ENCODE measurements around the gene PCDHB7. TPM values are rescaled to one million over a fixed set of nuclear protein-coding genes. Genes with fewer than 3 reads are reported as not detected.
"Not testable (repeated sequence)": the region's sequence is repeated elsewhere in the genome, so short reads cannot be mapped to it uniquely, and the experiment has no call there.

Gene PCDHB7
- total and polyA plus RNA-seq, 2 experiments from 2014 or later = 0.48 to 1.0 TPM

DNA sequence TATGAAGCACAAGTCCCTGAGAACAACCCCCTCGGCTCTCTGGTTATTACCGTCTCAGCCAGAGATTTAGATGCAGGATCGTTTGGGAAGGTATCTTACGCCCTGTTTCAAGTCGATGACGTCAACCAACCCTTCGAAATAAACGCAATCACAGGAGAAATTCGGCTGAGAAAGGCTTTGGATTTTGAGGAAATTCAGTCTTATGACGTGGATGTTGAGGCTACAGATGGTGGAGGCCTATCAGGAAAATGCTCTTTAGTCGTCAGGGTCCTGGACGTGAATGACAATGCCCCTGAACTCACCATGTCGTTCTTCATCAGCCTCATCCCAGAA, 21.5 kb upstream of the PCDHB7 start (continued):
- TF ChIP-seq, protein P1, sequence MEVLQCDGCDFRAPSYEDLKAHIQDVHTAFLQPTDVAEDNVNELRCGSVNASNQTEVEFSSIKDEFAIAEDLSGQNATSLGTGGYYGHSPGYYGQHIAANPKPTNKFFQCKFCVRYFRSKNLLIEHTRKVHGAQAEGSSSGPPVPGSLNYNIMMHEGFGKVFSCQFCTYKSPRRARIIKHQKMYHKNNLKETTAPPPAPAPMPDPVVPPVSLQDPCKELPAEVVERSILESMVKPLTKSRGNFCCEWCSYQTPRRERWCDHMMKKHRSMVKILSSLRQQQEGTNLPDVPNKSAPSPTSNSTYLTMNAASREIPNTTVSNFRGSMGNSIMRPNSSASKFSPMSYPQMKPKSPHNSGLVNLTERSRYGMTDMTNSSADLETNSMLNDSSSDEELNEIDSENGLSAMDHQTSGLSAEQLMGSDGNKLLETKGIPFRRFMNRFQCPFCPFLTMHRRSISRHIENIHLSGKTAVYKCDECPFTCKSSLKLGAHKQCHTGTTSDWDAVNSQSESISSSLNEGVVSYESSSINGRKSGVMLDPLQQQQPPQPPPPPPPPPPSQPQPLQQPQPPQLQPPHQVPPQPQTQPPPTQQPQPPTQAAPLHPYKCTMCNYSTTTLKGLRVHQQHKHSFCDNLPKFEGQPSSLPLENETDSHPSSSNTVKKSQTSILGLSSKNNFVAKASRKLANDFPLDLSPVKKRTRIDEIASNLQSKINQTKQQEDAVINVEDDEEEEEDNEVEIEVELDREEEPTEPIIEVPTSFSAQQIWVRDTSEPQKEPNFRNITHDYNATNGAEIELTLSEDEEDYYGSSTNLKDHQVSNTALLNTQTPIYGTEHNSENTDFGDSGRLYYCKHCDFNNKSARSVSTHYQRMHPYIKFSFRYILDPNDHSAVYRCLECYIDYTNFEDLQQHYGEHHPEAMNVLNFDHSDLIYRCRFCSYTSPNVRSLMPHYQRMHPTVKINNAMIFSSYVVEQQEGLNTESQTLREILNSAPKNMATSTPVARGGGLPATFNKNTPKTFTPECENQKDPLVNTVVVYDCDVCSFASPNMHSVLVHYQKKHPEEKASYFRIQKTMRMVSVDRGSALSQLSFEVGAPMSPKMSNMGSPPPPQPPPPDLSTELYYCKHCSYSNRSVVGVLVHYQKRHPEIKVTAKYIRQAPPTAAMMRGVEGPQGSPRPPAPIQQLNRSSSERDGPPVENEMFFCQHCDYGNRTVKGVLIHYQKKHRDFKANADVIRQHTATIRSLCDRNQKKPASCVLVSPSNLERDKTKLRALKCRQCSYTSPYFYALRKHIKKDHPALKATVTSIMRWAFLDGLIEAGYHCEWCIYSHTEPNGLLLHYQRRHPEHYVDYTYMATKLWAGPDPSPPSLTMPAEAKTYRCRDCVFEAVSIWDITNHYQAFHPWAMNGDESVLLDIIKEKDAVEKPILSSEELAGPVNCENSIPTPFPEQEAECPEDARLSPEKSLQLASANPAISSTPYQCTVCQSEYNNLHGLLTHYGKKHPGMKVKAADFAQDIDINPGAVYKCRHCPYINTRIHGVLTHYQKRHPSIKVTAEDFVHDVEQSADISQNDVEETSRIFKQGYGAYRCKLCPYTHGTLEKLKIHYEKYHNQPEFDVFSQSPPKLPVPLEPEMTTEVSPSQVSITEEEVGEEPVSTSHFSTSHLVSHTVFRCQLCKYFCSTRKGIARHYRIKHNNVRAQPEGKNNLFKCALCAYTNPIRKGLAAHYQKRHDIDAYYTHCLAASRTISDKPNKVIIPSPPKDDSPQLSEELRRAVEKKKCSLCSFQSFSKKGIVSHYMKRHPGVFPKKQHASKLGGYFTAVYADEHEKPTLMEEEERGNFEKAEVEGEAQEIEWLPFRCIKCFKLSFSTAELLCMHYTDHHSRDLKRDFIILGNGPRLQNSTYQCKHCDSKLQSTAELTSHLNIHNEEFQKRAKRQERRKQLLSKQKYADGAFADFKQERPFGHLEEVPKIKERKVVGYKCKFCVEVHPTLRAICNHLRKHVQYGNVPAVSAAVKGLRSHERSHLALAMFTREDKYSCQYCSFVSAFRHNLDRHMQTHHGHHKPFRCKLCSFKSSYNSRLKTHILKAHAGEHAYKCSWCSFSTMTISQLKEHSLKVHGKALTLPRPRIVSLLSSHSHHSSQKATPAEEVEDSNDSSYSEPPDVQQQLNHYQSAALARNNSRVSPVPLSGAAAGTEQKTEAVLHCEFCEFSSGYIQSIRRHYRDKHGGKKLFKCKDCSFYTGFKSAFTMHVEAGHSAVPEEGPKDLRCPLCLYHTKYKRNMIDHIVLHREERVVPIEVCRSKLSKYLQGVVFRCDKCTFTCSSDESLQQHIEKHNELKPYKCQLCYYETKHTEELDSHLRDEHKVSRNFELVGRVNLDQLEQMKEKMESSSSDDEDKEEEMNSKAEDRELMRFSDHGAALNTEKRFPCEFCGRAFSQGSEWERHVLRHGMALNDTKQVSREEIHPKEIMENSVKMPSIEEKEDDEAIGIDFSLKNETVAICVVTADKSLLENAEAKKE (CRISPR knock-in tag; IDR thresholded peaks at IDR 0.05) = no peak
- TF ChIP-seq ZNF114 (CRISPR knock-in tag; IDR thresholded peaks at IDR 0.05) (no peak), ZNF331 (CRISPR knock-in tag; IDR thresholded peaks at IDR 0.05; ENCODE audit: low read depth) (no peak), EZH2phosphoT487 (IDR thresholded peaks at IDR 0.05; ENCODE audit: unreplicated experiment) (no peak), STAT1 (IDR thresholded peaks at IDR 0.05; ENCODE audit: unreplicated experiment) (no peak)
- TF ChIP-seq, protein P2, sequence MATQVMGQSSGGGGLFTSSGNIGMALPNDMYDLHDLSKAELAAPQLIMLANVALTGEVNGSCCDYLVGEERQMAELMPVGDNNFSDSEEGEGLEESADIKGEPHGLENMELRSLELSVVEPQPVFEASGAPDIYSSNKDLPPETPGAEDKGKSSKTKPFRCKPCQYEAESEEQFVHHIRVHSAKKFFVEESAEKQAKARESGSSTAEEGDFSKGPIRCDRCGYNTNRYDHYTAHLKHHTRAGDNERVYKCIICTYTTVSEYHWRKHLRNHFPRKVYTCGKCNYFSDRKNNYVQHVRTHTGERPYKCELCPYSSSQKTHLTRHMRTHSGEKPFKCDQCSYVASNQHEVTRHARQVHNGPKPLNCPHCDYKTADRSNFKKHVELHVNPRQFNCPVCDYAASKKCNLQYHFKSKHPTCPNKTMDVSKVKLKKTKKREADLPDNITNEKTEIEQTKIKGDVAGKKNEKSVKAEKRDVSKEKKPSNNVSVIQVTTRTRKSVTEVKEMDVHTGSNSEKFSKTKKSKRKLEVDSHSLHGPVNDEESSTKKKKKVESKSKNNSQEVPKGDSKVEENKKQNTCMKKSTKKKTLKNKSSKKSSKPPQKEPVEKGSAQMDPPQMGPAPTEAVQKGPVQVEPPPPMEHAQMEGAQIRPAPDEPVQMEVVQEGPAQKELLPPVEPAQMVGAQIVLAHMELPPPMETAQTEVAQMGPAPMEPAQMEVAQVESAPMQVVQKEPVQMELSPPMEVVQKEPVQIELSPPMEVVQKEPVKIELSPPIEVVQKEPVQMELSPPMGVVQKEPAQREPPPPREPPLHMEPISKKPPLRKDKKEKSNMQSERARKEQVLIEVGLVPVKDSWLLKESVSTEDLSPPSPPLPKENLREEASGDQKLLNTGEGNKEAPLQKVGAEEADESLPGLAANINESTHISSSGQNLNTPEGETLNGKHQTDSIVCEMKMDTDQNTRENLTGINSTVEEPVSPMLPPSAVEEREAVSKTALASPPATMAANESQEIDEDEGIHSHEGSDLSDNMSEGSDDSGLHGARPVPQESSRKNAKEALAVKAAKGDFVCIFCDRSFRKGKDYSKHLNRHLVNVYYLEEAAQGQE (IDR thresholded peaks at IDR 0.05; ENCODE audit: unreplicated experiment) = no peak

DNA sequence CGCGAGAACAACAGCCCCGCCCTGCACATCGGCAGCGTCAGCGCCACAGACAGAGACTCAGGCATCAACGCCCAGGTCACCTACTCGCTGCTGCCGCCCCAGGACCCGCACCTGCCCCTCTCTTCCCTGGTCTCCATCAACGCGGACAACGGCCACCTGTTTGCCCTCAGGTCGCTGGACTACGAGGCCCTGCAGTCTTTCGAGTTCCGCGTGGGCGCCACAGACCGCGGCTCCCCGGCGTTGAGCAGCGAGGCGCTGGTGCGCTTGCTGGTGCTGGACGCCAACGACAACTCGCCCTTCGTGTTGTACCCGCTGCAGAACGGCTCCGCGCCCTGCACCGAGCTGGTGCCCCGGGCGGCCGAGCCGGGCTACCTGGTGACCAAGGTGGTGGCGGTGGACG, 20.8 kb upstream of the PCDHB7 start:
- Mint-ChIP-seq H3K36me3 (ENCODE audit: low read depth) (peaks cover 32% of the 10 kb centered on the region), H3K9me3 (peaks cover 32% of the 10 kb centered on the region)
- H3K4me3 Mint-ChIP-seq; ATAC-seq; H3K4me1 Mint-ChIP-seq; H3K27ac ChIP-seq (ENCODE audit: low read depth); H3K27me3 Mint-ChIP-seq (ENCODE audit: insufficient read depth, low read depth, poor library complexity); H3K4me3 ChIP-seq; H4K20me1 ChIP-seq (replicated peaks; ENCODE audit: insufficient read depth); H3K79me2 ChIP-seq (replicated peaks; ENCODE audit: insufficient read depth); H3F3A ChIP-seq (replicated peaks; ENCODE audit: low read depth); H3K27ac Mint-ChIP-seq; H2AFZ ChIP-seq; H3K4me1 ChIP-seq (ENCODE audit: insufficient read depth); H3K4me2 ChIP-seq; H3K9me2 ChIP-seq (ENCODE audit: insufficient read depth); DNase-seq (ENCODE audit: low spot score); H3K27me3 ChIP-seq (ENCODE audit: insufficient read depth); H3K36me3 ChIP-seq (ENCODE audit: insufficient read depth): not testable (repeated sequence)

DNA sequence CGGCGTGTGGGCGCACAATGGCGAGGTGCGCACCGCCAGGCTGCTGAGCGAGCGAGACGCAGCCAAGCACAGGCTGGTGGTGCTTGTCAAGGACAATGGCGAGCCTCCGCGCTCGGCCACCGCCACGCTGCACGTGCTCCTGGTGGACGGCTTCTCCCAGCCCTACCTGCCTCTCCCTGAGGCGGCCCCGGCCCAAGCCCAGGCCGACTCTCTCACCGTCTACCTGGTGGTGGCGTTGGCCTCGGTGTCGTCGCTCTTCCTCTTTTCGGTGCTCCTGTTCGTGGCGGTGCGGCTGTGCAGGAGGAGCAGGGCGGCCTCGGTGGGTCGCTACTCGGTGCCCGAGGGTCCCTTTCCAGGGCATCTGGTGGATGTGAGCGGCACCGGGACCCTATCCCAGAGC, 20.3 kb upstream of the PCDHB7 start:
- not testable (repeated sequence) for H3K27ac ChIP-seq (ENCODE audit: low read depth); H3K36me3 ChIP-seq (ENCODE audit: insufficient read depth); H3K27ac Mint-ChIP-seq; H3K4me2 ChIP-seq; H3K27me3 ChIP-seq (ENCODE audit: insufficient read depth); DNase-seq (ENCODE audit: low spot score); H4K20me1 ChIP-seq (replicated peaks; ENCODE audit: insufficient read depth); ATAC-seq; H2AFZ ChIP-seq; H3K4me3 ChIP-seq; H3K4me3 Mint-ChIP-seq; H3K4me1 ChIP-seq (ENCODE audit: insufficient read depth); H3F3A ChIP-seq (replicated peaks; ENCODE audit: low read depth); H3K9me2 ChIP-seq (ENCODE audit: insufficient read depth); H3K79me2 ChIP-seq (replicated peaks; ENCODE audit: insufficient read depth); H3K27me3 Mint-ChIP-seq (ENCODE audit: insufficient read depth, low read depth, poor library complexity); H3K4me1 Mint-ChIP-seq
- H3K36me3 Mint-ChIP-seq (ENCODE audit: low read depth) = peaks cover 36% of the 10 kb centered on the region
- H3K9me3 Mint-ChIP-seq = peaks cover 37% of the 10 kb centered on the region
